CMK (cell line): ENCODE results near the gene RAB3B.

ENCODE experiments used
- DNase-seq: peaks from one replicate; pipeline ENCODE4 v3.0.0-alpha.2; 2010; ENCODE audit warnings: low read depth

Gene RAB3B

DNA sequence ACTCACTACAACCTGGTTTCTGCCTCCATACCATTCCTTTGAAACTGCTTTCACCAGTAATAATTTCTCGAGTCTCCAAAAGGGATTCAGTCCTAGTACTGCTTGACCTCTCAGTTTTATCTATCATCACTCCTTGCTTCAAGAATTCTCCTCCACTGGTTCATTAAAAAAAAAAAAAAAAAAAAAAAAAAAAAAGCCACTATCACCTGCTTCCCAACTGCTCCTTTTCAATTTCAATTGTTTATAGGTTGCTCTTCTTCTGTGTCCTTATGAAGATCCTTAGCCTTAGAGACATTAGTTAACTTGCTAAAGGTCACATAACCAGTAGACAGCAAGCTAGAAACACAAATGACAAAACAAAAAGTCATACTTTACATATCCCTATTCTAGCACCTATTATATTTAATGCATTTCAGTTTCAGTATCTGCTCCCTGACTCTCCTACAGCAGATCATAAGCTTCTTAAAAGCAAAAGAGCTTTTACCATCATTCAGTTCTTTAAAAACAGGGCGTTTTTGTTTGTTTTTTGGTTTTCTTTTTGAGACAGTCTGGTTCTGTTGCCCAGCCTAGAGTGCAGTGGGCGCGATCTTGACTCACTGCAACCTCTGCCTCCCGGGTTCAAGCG lies 119.0 kb downstream of the RAB3B start:
- DNase-seq: no peak

DNA sequence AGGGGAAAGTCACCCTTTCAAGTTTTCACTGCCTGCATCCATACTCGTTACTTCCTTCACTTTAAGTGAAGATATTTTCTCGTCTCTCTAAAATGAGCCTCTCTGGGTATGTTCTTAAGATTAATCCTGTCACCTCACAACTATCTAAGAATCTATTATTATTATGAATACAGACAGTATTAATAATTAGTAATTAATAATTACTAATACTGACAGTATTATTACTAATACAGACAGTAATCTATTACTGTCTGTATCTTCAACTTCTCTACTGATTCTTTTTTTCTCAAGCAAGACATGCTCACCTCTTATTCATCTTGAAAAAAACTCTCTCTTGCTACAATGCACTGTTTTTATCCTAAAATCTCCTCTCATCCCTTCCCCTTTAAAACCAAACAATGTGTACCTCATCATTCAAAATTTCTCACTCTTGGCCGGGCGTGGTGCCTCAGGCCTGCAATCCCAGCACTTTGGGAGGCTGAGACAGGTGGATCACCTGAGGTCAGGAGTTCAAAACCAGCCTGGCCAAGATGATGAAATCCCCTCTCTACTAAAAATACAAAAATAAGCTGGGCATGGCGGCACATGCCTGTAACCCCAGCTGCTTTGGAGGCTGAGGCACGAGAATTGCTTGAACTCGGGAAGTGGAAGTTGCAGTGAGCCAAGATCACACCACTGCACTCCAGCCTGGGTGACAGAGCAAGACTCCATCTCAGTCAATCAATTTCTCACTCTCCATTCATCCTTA lies 119.7 kb downstream of the RAB3B start:
- no peak for DNase-seq

DNA sequence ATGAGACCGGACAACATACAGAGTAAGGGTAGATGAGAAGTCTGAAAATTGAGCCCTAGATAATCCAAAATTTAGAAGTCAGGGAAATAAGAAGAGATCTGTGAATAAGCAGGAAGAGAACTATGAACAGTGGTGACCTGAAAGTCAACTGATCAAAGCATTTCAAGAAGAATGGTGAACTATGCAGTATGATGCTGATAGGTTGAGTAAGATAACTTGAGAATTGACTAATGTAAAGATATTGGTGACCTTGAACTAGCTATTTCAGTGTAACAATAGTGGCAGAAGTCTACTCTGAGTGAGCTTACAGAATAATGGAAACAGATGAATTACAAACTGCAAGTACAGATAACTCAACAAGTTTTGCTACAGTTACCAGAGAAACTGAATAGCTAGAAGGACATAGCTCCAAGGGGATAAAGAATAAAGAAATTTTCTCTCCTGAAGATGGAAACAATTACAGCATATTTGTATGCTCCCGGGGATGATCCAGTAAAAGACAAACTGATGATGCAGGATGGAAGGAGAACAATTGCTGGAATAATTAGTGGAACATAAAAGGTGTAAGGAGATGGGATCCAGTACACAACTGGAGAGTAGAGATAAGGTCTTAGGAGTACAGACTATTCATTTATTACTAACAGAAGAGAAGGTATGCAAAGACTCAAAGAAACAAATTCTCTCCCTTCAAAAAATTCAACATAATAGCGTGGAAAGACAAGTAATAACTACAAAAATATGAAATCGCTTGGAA lies 122.8 kb downstream of the RAB3B start:
- no peak for DNase-seq

DNA sequence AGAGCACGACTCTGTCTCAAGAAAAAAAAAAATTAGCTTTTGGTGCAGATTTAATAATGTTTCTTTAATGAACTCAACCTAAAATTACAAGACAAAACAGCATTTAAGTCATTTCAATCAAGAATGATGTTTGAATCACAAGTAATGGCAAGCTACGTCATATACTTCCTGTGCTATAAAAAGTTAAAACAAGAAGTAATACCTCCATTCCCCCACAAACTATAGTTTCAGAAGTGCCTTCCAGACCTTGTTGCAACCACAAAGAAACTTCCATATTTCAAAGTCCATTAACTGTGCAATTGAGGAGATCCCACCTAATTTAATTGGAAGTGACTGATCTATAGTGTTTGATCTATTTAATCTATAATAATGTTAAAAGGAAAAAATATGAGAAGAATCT lies 127.1 kb downstream of the RAB3B start:
- DNase-seq: no peak

DNA sequence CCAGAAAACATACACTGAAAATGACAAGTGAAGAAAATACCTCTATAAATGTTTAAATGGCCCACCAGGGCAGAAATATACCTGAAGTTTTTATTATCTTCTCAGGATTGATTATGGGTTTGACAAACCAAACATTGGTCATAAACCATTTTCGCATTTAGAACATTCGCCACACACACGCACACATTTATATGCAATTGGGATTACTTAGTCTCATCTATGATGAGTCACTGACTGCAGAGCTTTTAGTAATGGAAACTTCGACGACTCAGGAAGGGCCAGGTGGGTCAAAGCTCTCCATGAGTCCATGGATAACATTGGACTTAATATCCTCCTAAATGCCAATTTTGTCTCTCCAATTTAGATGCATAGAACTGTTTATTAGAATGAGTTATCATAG lies 128.8 kb downstream of the RAB3B start:
- no peak for DNase-seq

DNA sequence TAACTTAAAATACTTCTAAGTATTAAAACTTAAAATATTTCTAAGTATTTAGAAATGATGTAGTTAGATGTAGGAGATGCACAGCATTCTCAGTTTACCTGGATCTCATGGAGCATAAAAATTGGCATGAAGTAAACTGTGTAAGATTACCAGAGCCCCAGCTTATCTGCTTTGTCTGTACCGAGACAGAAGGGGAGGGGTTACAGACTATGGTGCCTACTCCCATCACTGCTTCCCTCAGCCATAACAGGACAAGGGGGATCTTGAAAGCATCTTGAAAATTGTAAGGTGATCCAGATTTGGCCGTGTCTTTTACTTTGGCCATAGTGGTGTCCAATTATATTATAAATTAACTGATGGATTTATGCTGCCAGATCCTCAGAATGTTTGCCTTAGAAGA lies 130.8 kb downstream of the RAB3B start:
- DNase-seq: no peak

DNA sequence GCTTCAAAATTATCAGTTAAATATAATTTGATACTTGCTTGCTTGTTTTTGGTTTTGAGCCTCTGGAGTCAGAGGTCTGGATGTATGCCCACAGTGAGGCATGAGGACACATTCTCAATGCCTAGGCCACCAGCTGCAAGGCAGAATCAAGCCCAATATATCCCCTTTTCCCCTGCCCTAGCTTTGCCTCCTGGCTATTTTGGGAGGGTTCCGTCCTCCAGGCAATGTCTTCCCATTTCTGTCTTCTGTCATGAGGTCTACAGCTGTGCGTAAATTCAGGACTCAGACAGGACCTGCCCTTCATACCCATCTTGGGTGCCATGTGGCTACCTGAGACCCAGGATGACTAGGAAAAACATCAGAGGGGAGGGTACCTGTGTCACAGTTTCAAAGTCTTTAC lies 131.2 kb downstream of the RAB3B start:
- no peak for DNase-seq

DNA sequence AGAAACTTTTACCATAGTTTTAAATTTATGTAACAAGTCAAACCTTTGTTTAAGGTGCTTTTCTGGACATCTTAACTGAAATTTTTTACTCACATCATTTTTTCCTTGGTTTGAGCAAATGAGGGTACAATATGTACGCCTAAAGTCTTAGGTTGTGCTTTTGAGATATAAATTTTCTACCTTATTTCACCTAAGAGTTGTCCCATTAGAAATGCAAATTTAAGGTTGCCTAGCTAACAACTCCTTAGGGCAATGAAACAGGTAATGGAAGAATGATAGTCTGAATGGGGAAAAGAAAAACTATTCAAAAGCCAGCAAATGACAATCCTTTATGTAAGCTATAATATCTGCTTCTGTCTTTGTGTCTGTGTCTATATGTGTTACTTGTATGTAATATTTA lies 131.6 kb downstream of the RAB3B start:
- no peak for DNase-seq
